LNCAP (cell line): Measurements from ENCODE around the gene SPATS2.

Experiments used
- CTCF ChIP-seq: fragments of 450-650 bp; IDR thresholded peaks from 2 replicates; pipeline ENCODE4 v1.5.1; 2017; ENCODE audit warnings: mild to moderate bottlenecking

SPATS2 gene

DNA sequence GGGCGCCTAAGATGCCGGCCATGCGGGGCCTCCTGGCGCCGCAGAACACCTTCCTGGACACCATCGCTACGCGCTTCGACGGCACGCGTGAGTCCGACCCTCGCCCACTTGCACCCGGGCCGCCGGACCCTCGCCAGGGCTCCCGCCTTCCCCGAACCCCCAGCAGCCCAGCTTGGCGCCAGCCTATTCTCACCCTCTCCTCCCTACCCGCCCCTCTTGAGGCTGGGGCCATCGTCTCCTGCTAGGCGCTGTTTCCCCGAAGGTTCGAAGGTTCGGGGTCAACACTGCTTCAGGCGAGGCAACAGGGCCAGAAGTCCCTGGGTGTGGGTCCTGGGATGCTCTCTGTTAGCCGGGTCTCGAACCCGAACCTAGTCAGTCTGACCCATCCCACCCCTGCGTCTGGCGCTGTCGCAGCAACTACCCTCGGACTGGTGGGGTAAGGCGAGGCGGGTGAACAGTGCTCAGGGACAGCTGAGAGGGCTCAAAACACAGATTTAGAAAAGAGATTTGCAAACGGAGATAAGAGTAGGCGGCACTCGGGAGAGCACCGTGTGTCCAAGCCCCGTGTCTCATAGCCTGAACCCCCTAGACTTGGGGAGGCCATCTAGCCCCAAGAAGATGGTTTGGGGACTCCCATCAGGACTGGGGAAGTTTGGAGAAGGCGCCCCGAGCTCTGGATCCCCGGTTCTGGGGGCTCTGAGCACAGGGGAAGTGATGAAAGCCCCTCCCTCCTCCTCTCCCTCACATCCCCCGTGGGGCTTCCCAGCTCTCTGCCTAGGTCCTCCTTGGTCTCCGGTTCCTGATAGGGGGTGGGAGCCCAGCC lies 172.4 kb downstream of the SPATS2 start:
- TF ChIP-seq CTCF = no peak

DNA sequence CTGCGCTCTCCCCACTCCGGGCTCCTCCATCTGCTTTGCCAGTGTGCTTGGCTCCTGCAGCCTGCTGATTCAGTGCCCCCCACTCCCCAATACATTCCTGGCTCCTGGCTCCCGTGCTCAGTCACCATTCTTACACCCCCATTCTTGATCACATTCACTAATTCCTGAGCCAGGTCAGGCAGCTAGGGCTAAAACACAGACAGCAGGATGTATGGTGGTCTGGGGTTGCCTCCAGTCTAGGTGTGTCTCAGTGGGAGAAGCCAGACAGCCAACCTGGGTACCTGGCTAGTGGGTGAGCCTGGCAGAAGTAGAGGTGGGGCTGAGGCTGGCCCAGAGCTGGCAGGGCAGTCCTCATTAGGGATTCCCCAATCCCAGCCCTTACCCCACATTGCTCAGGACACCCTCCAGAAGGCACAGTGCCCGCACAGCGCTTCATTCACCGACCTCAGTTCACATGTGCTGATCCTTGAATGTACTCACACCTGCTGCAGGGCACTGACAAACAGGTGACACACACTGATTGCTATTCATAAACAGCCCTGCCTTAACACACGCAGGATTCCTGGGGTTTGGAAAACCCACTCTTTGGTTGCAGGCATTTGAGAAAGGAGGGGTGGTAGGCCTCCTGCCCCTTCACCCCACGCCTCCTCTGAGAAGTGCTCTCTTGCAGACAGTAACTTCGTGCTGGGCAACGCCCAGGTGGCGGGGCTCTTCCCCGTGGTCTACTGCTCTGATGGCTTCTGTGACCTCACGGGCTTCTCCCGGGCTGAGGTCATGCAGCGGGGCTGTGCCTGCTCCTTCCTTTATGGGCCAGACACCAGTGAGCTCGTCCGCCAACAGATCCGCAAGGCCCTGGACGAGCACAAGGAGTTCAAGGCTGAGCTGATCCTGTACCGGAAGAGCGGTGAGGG lies 173.2 kb downstream of the SPATS2 start:
- TF ChIP-seq CTCF = no peak

DNA sequence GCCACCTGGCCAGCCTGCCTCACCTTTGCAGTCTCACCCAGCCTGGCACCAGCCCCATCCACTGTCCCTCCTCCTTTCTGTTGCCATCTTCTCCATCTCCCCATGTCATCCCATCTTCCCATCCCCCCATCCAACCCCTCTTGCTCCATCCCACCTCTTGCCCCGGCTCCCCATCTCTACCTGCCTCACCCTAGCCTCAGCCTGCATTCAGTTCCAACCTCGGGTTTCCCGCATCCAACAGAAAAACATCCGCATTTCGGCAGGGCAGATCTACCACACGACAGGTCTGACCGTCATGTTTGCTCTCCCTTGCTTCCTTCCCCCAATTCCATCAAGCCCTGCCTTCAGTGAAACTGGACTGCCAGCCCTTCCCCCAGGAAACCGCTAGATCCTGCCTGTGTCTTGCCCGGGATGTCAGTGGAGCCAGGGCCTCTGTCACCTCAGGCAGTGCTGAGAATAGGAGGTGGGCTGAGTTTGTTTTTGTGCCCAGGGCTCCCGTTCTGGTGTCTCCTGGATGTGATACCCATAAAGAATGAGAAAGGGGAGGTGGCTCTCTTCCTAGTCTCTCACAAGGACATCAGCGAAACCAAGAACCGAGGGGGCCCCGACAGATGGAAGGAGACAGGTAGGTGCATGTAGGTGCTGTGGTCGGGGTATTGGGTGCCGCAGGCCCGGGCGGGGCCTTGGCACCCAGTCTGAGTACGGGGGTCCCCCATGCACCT lies 174.0 kb downstream of the SPATS2 start:
- no peak for TF ChIP-seq CTCF

DNA sequence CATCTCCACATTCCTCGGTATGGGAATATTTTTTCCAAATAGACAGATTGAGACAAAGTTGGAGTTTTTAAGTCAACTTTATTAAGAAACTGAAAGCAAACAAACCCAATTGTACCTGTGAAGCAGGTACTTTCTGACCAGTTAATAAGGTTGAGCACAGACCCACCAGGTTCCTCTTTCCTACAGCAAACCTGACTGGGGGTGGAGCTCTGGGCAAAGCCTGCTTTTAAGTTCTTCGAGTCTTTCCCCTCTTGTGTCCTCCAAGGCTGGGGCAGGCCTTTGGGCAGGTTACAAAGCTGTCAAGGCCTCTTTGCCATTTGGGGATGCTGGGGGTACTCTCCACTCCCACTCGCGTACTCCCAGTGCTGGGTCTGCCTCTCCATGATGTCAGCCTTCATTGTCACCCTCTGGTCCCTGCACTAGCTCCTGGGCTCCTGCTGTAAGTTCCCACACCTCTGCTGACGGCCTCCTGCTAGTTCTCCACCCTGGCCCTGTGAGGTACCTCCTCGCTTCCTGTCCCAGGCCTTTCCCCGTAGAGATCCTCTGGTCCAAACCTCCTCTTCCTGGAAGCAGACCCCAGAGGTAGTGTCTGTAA lies 174.7 kb downstream of the SPATS2 start:
- TF ChIP-seq CTCF = no peak

GRCh38 chr12:49542592-49543160 lies 175.4 kb downstream of the SPATS2 start:
- no peak for TF ChIP-seq CTCF

GRCh38 chr12:49543221-49543913 lies 176.1 kb downstream of the SPATS2 start:
- no peak for TF ChIP-seq CTCF
